ENCODE measurements around the gene FFAR4. TPM values are rescaled to one million over a fixed set of nuclear protein-coding genes. Genes with fewer than 3 reads are reported as not detected.

FFAR4 gene
- total RNA-seq, 2 experiments from 2014 or later = not detected

GRCh38 chr10:93577565-93577964 lies 11.1 kb downstream of the FFAR4 start:
- CTCF ChIA-PET = no interaction called here
- H3K4me1 Mint-ChIP-seq (ENCODE audit: low read depth) = peaks cover 2% of the 10 kb centered on the region
- intact Hi-C loops (cut with micrococcal nuclease) = no loop called here
- peaks cover 11% of the 10 kb centered on the region for H3K27me3 Mint-ChIP-seq
- DNase-seq (no peak), ATAC-seq (no peak)
- TF ChIP-seq CTCF (IDR thresholded peaks at IDR 0.05) = no peak
- H3K27ac Mint-ChIP-seq = no peak overlapping the region
- no peak overlapping the region for H3K4me3 Mint-ChIP-seq
- POLR2A ChIA-PET = no interaction called here
- H3K36me3 Mint-ChIP-seq (ENCODE audit: low read depth) = no peaks in the 10 kb centered on the region
- H3K9me3 Mint-ChIP-seq = peaks cover 4% of the 10 kb centered on the region

- Mint-ChIP-seq H3K27ac (no peak overlapping the region), H3K36me3 (ENCODE audit: low read depth) (no peaks in the 10 kb centered on the region), H3K4me1 (ENCODE audit: low read depth) (no peaks in the 10 kb centered on the region), H3K4me3 (no peak overlapping the region), H3K9me3 (peaks cover 4% of the 10 kb centered on the region), H3K27me3 (peaks cover 6% of the 10 kb centered on the region)
- TF ChIP-seq CTCF (IDR thresholded peaks at IDR 0.05) = no peak
- POLR2A ChIA-PET = no interaction called here
- CTCF ChIA-PET = no interaction called here
- DNase-seq (no peak), ATAC-seq (no peak)
- intact Hi-C loops (cut with micrococcal nuclease) = no loop called here
Measured at GRCh38 chr10:93579089-93579488, 12.6 kb downstream of the FFAR4 start.

- H3K9me3 Mint-ChIP-seq = peaks cover 4% of the 10 kb centered on the region
- H3K4me3 Mint-ChIP-seq = no peak overlapping the region
- intact Hi-C loops (cut with micrococcal nuclease) = no loop called here
- DNase-seq = no peak
- no peaks in the 10 kb centered on the region for H3K36me3 Mint-ChIP-seq (ENCODE audit: low read depth)
- ChIA-PET POLR2A (no interaction called here), CTCF (no interaction called here)
- H3K4me1 Mint-ChIP-seq (ENCODE audit: low read depth) = no peaks in the 10 kb centered on the region
- H3K27me3 Mint-ChIP-seq = peaks cover 6% of the 10 kb centered on the region
- ATAC-seq = no peak
- H3K27ac Mint-ChIP-seq = no peak overlapping the region
- no peak for TF ChIP-seq CTCF (IDR thresholded peaks at IDR 0.05)
Measured at GRCh38 chr10:93579985-93580711, 13.7 kb downstream of the FFAR4 start.

GRCh38 chr10:93580828-93581227 lies 14.4 kb downstream of the FFAR4 start:
- H3K36me3 Mint-ChIP-seq (ENCODE audit: low read depth) = no peaks in the 10 kb centered on the region
- peaks cover 4% of the 10 kb centered on the region for H3K9me3 Mint-ChIP-seq
- no peak for DNase-seq
- no peak overlapping the region for H3K27ac Mint-ChIP-seq
- no peak for ATAC-seq
- no peak for TF ChIP-seq CTCF (IDR thresholded peaks at IDR 0.05)
- peaks cover 6% of the 10 kb centered on the region for H3K27me3 Mint-ChIP-seq
- POLR2A ChIA-PET = no interaction called here
- intact Hi-C loops (cut with micrococcal nuclease) = no loop called here
- H3K4me3 Mint-ChIP-seq = no peak overlapping the region
- H3K4me1 Mint-ChIP-seq (ENCODE audit: low read depth) = no peaks in the 10 kb centered on the region
- CTCF ChIA-PET = no interaction called here

DNA sequence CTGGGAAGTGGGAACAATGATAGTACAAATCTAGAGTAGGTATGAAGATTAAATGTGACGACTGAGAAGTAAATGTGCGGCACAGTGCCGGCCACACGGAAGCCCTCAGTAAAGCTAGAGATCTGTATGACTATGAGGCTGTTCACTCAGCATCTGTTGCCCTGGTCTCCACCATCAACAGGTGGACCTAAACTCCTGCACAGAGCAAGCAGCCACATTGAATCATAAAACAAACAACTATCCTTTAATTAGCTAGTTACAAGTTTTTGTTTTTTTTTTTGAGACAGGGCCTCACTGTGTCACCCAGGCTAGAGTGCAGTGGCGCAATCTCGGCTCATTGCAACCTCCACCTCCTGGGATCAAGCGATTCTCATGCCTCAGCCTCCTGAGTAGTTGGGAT lies 18.0 kb downstream of the FFAR4 start:
- H3K9me3 Mint-ChIP-seq = peaks cover under 1% of the 10 kb centered on the region
- intact Hi-C loops (cut with micrococcal nuclease) = no loop called here
- no peaks in the 10 kb centered on the region for H3K4me1 Mint-ChIP-seq (ENCODE audit: low read depth)
- no peak overlapping the region for H3K27ac Mint-ChIP-seq
- H3K27me3 Mint-ChIP-seq = peaks cover 7% of the 10 kb centered on the region
- H3K4me3 Mint-ChIP-seq = no peak overlapping the region
- POLR2A ChIA-PET = no interaction called here
- H3K36me3 Mint-ChIP-seq (ENCODE audit: low read depth) = no peaks in the 10 kb centered on the region
- TF ChIP-seq CTCF (IDR thresholded peaks at IDR 0.05) = no peak
- DNase-seq = no peak
- ATAC-seq = no peak
- CTCF ChIA-PET = no interaction called here

All from activated CD8-positive, alpha-beta T cell treated with anti-CD3 and anti-CD28 coated beads for 36 hours (primary cell).